ENCODE data around the gene RNF25. TPM values are rescaled to one million over a fixed set of nuclear protein-coding genes. Genes with fewer than 3 reads are reported as not detected.

The RNF25 gene
- total RNA-seq, 4 donors from 2014 or later: 19.0 to 42.6 (median 23.2) TPM

DNA sequence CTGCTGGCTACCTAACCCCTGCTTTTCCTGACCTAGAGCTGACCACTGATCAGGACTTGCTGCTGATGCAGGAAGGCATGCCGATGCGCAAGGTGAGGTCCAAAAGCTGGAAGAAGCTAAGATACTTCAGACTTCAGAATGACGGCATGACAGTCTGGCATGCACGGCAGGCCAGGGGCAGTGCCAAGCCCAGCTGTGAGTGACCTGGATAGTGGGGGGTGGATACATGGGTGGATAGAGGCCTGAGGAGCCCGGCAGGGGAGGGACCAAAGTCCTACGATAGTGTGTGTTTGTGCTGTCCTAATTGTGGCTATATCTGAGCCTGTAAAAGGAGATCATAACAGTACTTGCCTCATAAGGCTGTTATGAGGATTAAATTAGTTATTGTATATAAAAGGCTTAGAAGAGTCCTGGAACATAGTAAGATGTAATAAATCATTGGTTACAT lies 55.9 kb downstream of the RNF25 start:
- 76% methylated on average over 6 of the region's 6 CpGs for WGBS
- Histone ChIP-seq H3K27me3 (no peaks in the 10 kb centered on the region), H3K9me3 (no peaks in the 10 kb centered on the region), H3K36me3 (no peaks in the 10 kb centered on the region), H3K27ac (no peak overlapping the region), H3K4me1 (no peaks in the 10 kb centered on the region), H3K4me3 (no peak overlapping the region)
- TF ChIP-seq EP300 (IDR thresholded peaks at IDR 0.05) (no peak), POLR2AphosphoS5 (IDR thresholded peaks at IDR 0.05) (no peak), POLR2A (IDR thresholded peaks at IDR 0.05) (no peak)
- TF ChIP-seq, protein P1, sequence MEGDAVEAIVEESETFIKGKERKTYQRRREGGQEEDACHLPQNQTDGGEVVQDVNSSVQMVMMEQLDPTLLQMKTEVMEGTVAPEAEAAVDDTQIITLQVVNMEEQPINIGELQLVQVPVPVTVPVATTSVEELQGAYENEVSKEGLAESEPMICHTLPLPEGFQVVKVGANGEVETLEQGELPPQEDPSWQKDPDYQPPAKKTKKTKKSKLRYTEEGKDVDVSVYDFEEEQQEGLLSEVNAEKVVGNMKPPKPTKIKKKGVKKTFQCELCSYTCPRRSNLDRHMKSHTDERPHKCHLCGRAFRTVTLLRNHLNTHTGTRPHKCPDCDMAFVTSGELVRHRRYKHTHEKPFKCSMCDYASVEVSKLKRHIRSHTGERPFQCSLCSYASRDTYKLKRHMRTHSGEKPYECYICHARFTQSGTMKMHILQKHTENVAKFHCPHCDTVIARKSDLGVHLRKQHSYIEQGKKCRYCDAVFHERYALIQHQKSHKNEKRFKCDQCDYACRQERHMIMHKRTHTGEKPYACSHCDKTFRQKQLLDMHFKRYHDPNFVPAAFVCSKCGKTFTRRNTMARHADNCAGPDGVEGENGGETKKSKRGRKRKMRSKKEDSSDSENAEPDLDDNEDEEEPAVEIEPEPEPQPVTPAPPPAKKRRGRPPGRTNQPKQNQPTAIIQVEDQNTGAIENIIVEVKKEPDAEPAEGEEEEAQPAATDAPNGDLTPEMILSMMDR (IDR thresholded peaks at IDR 0.05): no peak
- no peak for DNase-seq (ENCODE audit: low spot score in 2 of 2)

Other genes starting within 250 kb of the RNF25 start
- 10 to 100 TPM; 10.2 to 25.9 (median 20.5) TPM for gene USP37, start 103.7 kb downstream of the RNF25 start, total RNA-seq
- gene CNOT9, start 103.2 kb downstream of the RNF25 start, total RNA-seq: 10 to 100 TPM; 41.9 to 77.6 (median 46.7) TPM
- gene PLCD4, start 64.1 kb downstream of the RNF25 start, total RNA-seq: 1 to 10 TPM in 3 of 4 donors, under 1 TPM in 1; 0.55 to 2.5 (median 1.5) TPM
- 10 to 100 TPM; 27.4 to 38.7 (median 30.7) TPM for gene ZNF142, start 12.4 kb downstream of the RNF25 start, total RNA-seq
- gene BCS1L, start 12.3 kb downstream of the RNF25 start, total RNA-seq: 10 to 100 TPM; 30.3 to 72.8 (median 39.2) TPM
- gene STK36, start 84 bp upstream of the RNF25 start, total RNA-seq: 10 to 100 TPM; 20.7 to 43.4 (median 21.9) TPM
- gene TTLL4, start 38.8 kb upstream of the RNF25 start, total RNA-seq: 10 to 100 TPM; 18.9 to 43.5 (median 25.2) TPM
- 10 to 100 TPM; 17.4 to 30.7 (median 21.8) TPM for gene CYP27A1, start 110.1 kb upstream of the RNF25 start, total RNA-seq
- under 1 TPM in 1 of 4 donors, not detected in 3; 0.26 TPM for gene PRKAG3, start 159.8 kb upstream of the RNF25 start, total RNA-seq
- gene WNT6, start 187.8 kb upstream of the RNF25 start, total RNA-seq: 1 to 10 TPM; 1.4 to 3.7 (median 2.3) TPM
- 10 to 100 TPM; 14.3 to 20.7 (median 16.3) TPM for gene WNT10A, start 208.8 kb upstream of the RNF25 start, total RNA-seq

All from suprapubic skin (tissue), 4 donors.